Body of pancreas (tissue), 4 donors: ENCODE data around the gene DSTN. TPM values are rescaled to one million over a fixed set of nuclear protein-coding genes. Genes with fewer than 3 reads are reported as not detected.
A peak's percentile ranks its signal among the peaks of the same experiment; 100 is the strongest.

Source experiments
- ATAC-seq: fragments of 150-250 bp; one replicate; pipeline ENCODE4 v1.9.1; 2016
- DNase-seq, 4 donors: peaks; one replicate each; pipeline ENCODE4 v3.0.0-alpha.2; 2019
- H3K27ac ChIP-seq, 4 donors: fragments of 200-600 bp; sonication (generic); 1 replicate in 3 of 4; 2 replicates in 1 of 4; pipeline versions ENCODE4 v1.5.1 to v1.6.1; 2016 to 2019; ENCODE audit warnings: mild to moderate bottlenecking in 1 of 4, mixed read lengths in 1 of 4, moderate library complexity in 1 of 4
- H3K27me3 ChIP-seq, 2 donors: fragments of 200-600 bp; sonication (generic); one replicate each; pipeline ENCODE4 v1.6.0; 2016; ENCODE audit warnings: mild to moderate bottlenecking in 1 of 2
- H3K36me3 ChIP-seq, 2 donors: fragments of 200-600 bp; sonication (generic); replicated peaks in 1 of 2; 2 replicates each; pipeline ENCODE4 v1.5.1; 2016; ENCODE audit warnings: low read depth in 2 of 2; ENCODE audit not compliant: insufficient read depth in 1 of 2
- H3K4me1 ChIP-seq: fragments of 200-600 bp; sonication (generic); one replicate; pipeline ENCODE4 v1.6.0; 2016
- H3K4me3 ChIP-seq, 2 donors: fragments of 200-600 bp; sonication (generic); 1 replicate in 1 of 2; 2 replicates in 1 of 2; pipeline ENCODE4 v1.5.1; 2016 to 2019
- H3K9me3 ChIP-seq, 3 donors: fragments of 200-600 bp; sonication (generic); 1 replicate in 2 of 3; 2 replicates in 1 of 3; pipeline ENCODE4 v1.5.1; 2016
- POLR2A ChIP-seq, 3 donors: fragments of 450-650 bp; IDR thresholded peaks; one replicate each; pipeline ENCODE4 v1.6.1; 2016; ENCODE audit warnings: antibody characterized with exemption in 3 of 3, mild to moderate bottlenecking in 2 of 3
- WGBS, 2 donors: methylation state at CpG; one replicate each; pipeline ENCODE4 v1.1.5; 2017; 5-methylcytosine and 5-hydroxymethylcytosine counted together
- intact Hi-C: fragments of 100-400 bp; cut with DNase I; formaldehyde crosslinking; loops from one replicate; pipeline ENCODE4 v1.15.1; 2023
- total RNA-seq, 2 donors: library from RNA; depleted of rRNA; stranded (reverse); fragments of >200 nt; gene quantifications; one replicate each; pipeline ENCODE4 v1.1.0, GENCODE V29; 2016
- TF ChIP-seq, protein P1 (sequence below), 7 experiments: fragments of 450-650 bp in 4 of 7; fragments of 200-600 bp in 3 of 7; sonication (generic) in 3 of 7; IDR thresholded peaks; one replicate each; pipeline ENCODE4 v1.5.1; 2016 to 2019; ENCODE audit warnings: antibody characterized with exemption in 7 of 7

DSTN gene
- total RNA-seq, 2 donors from 2014 or later, result 103 to 464 TPM

DNA sequence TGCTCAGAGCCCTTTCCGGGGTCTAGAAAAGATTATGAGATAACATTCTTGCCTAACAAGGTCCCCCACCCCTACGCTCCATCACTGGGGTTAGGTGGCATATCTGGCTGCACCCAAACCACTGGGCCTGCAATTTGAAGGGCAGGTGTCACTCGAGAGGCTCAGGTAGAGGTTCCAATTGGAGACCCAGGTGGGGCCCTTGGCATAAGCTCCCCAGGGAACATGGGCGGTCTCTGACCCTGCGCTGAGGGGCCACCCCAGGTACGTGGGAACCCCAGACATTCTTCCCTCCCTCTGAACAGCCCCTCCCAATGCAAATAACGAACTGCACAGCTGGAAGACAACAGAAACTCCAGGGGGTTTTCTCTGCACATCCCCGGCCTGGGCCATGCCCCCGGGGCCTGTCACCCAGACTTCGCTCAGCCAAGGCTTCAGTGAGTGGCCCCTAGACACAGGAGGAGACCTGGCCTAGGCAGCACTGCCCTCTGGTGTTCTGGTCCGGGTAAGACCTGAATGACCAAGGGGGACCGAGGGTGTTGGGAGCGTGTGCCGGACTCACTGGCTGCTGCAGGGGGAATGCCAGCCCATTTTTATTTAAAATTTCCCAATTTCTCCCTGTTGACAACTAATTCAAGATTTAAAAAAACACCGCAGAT lies 47.5 kb downstream of the DSTN start:
- 51 to 54% methylated on average over 11 to 15 of the region's 15 CpGs for WGBS, 2 donors
- H3K36me3 ChIP-seq, result peaks cover 36 to 48% of the 10 kb centered on the region in 2 donors
- peaks cover 61% of the 10 kb centered on the region for H3K4me1 ChIP-seq
- TF ChIP-seq, protein P1, sequence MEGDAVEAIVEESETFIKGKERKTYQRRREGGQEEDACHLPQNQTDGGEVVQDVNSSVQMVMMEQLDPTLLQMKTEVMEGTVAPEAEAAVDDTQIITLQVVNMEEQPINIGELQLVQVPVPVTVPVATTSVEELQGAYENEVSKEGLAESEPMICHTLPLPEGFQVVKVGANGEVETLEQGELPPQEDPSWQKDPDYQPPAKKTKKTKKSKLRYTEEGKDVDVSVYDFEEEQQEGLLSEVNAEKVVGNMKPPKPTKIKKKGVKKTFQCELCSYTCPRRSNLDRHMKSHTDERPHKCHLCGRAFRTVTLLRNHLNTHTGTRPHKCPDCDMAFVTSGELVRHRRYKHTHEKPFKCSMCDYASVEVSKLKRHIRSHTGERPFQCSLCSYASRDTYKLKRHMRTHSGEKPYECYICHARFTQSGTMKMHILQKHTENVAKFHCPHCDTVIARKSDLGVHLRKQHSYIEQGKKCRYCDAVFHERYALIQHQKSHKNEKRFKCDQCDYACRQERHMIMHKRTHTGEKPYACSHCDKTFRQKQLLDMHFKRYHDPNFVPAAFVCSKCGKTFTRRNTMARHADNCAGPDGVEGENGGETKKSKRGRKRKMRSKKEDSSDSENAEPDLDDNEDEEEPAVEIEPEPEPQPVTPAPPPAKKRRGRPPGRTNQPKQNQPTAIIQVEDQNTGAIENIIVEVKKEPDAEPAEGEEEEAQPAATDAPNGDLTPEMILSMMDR (IDR thresholded peaks at IDR 0.05), result peak; percentile 27 to 83 (median 63)
- TF ChIP-seq POLR2A (IDR thresholded peaks at IDR 0.05), result no peak
- H3K27me3 ChIP-seq, result no peaks in the 10 kb centered on the region
- ATAC-seq (peak; percentile 29), DNase-seq (peak; percentile 57 to 76 (median 62))
- intact Hi-C loops, result loop anchor here (5.0 kb wide), 1 partner anchor 80 kb away; no protein-coding TSS in a partner anchor
- H3K4me3 ChIP-seq, result no peak overlapping the region
- H3K9me3 ChIP-seq, result no peaks in the 10 kb centered on the region
- peak overlapping the region in 3 of 4 donors; percentile 31 to 83 (median 44) for H3K27ac ChIP-seq

DNA sequence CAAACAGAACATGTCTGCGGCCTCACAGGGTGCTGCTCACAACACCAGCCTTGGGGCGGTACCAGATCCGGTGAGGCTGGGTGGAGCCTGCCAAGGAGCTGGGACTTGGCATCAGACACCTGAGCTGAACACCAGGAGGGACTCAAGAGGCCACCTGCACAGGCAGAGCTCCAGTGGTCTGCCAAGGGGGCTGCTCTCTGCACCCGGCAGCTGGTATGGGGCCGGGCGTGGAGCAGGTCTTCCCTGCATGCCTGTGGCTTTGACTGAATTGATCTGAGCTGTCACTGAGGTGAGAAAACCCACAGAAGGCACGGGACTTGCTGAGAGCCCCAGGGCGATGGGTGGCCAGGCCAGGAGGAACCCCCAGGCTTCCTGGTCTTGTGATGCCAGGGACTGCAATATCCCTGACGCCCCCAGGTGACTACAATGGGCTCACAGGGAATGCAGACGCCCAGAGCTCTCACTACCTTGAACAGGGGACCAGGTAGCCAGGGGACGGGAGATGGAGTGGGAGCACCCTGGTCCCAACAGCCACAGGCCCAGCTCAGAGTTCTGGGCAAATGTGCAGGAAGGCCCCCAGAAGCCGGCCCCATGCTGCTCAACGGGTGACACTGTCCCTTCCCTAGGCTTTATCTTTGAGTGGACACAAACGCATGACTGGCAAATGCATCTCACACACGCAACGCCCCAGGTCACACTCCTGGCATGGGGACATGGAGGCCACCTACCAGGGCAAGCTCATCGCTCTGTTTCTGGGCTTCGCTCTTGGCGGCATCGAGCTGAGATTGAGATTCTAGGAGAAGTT lies 48.2 kb downstream of the DSTN start:
- H3K4me3 ChIP-seq, result no peak overlapping the region
- H3K4me1 ChIP-seq, result peaks cover 54% of the 10 kb centered on the region
- 62 to 67% methylated on average over 16 to 20 of the region's 20 CpGs for WGBS, 2 donors
- no peak for TF ChIP-seq POLR2A (IDR thresholded peaks at IDR 0.05)
- TF ChIP-seq, protein P1 (IDR thresholded peaks at IDR 0.05), result peak in 1 of 7 experiments; percentile 2
- H3K27me3 ChIP-seq, result no peaks in the 10 kb centered on the region
- H3K9me3 ChIP-seq, result no peaks in the 10 kb centered on the region
- H3K27ac ChIP-seq, result peak overlapping the region in 2 of 4 donors; percentile 18 to 83
- DNase-seq (peak; percentile 62 to 85 (median 70)), ATAC-seq (peak; percentile 21)
- H3K36me3 ChIP-seq, result peaks cover 40 to 49% of the 10 kb centered on the region in 2 donors
- intact Hi-C loops, result loop anchor here (5.0 kb wide), 1 partner anchor 81 kb away; no protein-coding TSS in a partner anchor

DNA sequence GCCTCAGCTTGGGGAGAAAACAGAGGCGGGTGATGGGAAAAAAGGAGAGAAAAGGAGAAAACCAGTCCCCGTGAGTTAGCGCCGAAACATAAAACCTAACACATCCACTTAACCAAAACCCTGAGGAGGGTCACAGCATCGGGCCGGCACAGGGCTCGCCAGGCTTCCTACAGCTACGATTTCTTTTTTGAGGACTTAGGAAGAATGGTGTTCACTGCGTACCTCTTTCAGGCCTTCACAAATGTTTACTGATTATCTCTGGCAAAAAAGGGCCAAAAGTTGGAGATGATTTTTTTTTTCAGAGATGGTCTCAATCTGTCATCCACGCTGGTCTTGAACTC lies 48.8 kb downstream of the DSTN start:
- Histone ChIP-seq H3K27me3 (no peaks in the 10 kb centered on the region), H3K27ac (peak overlapping the region in 1 of 4 donors; percentile 83), H3K36me3 (peaks cover 40 to 52% of the 10 kb centered on the region in 2 donors), H3K9me3 (no peaks in the 10 kb centered on the region), H3K4me3 (no peak overlapping the region), H3K4me1 (peaks cover 48% of the 10 kb centered on the region)
- DNase-seq (no peak), ATAC-seq (no peak)
- intact Hi-C loops, result loop anchor here (5.0 kb wide), 1 partner anchor 81 kb away; no protein-coding TSS in a partner anchor
- TF ChIP-seq POLR2A (IDR thresholded peaks at IDR 0.05), result no peak
- TF ChIP-seq, protein P1 (IDR thresholded peaks at IDR 0.05), result no peak
- WGBS, 2 donors, result 83 to 85% methylated on average over 10 of the region's 10 CpGs

DNA sequence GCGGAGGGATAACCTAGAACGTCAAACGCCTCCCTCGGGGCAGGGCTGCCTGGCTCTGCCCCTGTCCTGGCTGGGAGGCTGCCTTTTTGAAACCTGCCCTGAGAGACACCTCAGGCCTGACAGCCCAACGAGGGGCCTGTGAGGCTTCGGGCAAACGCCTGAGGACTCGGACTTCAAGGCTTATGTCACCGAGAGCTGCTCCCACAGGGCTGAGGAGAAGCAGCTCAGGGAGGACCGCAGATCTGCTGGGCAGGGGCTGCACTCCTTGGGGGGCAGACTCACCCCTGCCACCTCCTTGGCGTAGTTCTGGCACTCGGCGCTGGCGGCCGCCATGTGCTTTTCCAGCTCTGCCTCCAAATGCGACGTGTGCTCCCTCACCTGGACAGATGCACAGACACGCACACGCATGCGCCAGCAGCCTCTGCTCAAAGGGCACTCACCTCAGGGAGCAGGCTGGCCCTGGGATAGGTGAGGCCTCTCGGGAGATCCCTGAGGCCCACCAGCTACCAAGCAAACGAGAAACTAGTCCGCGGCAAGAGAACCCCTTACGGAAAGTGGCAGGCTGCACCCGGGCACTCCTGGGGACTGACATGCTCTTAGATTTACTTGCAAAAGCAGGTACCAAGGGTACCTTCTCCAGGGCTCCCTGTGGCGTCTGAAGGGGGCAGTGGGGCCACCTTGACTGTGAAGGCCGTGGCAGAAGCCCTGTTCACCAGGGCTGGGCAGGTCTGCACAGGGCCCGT lies 49.6 kb downstream of the DSTN start:
- intact Hi-C loops, result loop anchor here (5.0 kb wide), 1 partner anchor 82 kb away; no protein-coding TSS in a partner anchor
- no peak for TF ChIP-seq POLR2A (IDR thresholded peaks at IDR 0.05)
- TF ChIP-seq, protein P1 (IDR thresholded peaks at IDR 0.05), result no peak
- Histone ChIP-seq H3K27ac (peak overlapping the region in 1 of 4 donors; percentile 15), H3K36me3 (peaks cover 40 to 59% of the 10 kb centered on the region in 2 donors), H3K9me3 (no peaks in the 10 kb centered on the region), H3K4me3 (no peak overlapping the region), H3K27me3 (no peaks in the 10 kb centered on the region), H3K4me1 (peaks cover 39% of the 10 kb centered on the region)
- WGBS, 2 donors, result 67 to 70% methylated on average over 17 to 27 of the region's 29 CpGs
- no peak for ATAC-seq
- peak; percentile 19 to 31 (median 24) for DNase-seq
